OCI-LY7 (cell line): ENCODE results near the gene FAM170B. TPM values are rescaled to one million over a fixed set of nuclear protein-coding genes. Genes with fewer than 3 reads are reported as not detected.

ENCODE experiments used
- BruUV-seq: library from RNA; stranded (reverse); fragments of 400-500 nt; replicated peaks from 2 replicates; lab custom pipeline; 2021; lab: Mats Ljungman, UMichigan
- CTCF ChIA-PET: fragments of 300-600 bp; sonication (Branson Sonifier 250); formaldehyde crosslinking; loops from one replicate; lab custom pipeline; 2022; ENCODE audit warnings: antibody characterized with exemption; ENCODE audit not compliant: unreplicated experiment; lab: Charles Lee
- POLR2A ChIA-PET: fragments of 300-600 bp; sonication (Branson Sonifier 250); formaldehyde crosslinking; loops from one replicate; lab custom pipeline; 2022; ENCODE audit warnings: antibody characterized with exemption; lab: Charles Lee
- DNase-seq: peaks from one replicate; pipeline ENCODE4 v3.0.0-alpha.2; 2015; ENCODE audit warnings: low spot score
- H2AFZ ChIP-seq: fragments of 200-600 bp; sonication (generic), shearing (Covaris generic); 2 replicates; pipeline ENCODE4 v1.6.1; 2014; ENCODE audit warnings: mild to moderate bottlenecking, antibody characterized with exemption, low read length, moderate library complexity
- H3K27ac ChIP-seq: fragments of 200-600 bp; sonication (generic); 2 replicates; pipeline ENCODE4 v1.5.1; 2014; ENCODE audit warnings: mixed run types, low read depth, mild to moderate bottlenecking, moderate library complexity, low read length, inconsistent platforms; ENCODE audit not compliant: poor library complexity, severe bottlenecking
- H3K36me3 ChIP-seq: fragments of 200-600 bp; sonication (generic); 2 replicates; pipeline ENCODE4 v1.6.1; 2014; ENCODE audit warnings: mild to moderate bottlenecking, antibody characterized with exemption, low read length, moderate library complexity, mixed read lengths; ENCODE audit not compliant: insufficient read depth
- H3K4me1 ChIP-seq: fragments of 200-600 bp; sonication (generic); 2 replicates; pipeline ENCODE4 v1.5.1; 2014; ENCODE audit warnings: mild to moderate bottlenecking, low read length; ENCODE audit not compliant: insufficient read depth, poor library complexity, severe bottlenecking
- H3K4me2 ChIP-seq: fragments of 200-600 bp; sonication (generic); 2 replicates; pipeline ENCODE4 v1.6.1; 2014; ENCODE audit warnings: mild to moderate bottlenecking, low read length
- H3K4me3 ChIP-seq: fragments of 200-600 bp; sonication (generic); 2 replicates; pipeline ENCODE4 v1.5.1; 2014; ENCODE audit warnings: mild to moderate bottlenecking, low read depth, low read length; ENCODE audit not compliant: poor library complexity, severe bottlenecking
- H3K79me2 ChIP-seq: fragments of 200-600 bp; sonication (generic); 2 replicates; pipeline ENCODE4 v1.6.1; 2016; ENCODE audit warnings: low read depth, mild to moderate bottlenecking, low read length, moderate library complexity, mixed read lengths; ENCODE audit not compliant: insufficient read depth
- H3K9me2 ChIP-seq: fragments of 200-600 bp; sonication (generic); 2 replicates; pipeline ENCODE4 v1.6.1; 2016; ENCODE audit warnings: mild to moderate bottlenecking, low read length, mixed read lengths; ENCODE audit not compliant: insufficient read depth
- H3K9me3 ChIP-seq: fragments of 200-600 bp; sonication (generic); 2 replicates; pipeline ENCODE4 v1.6.1; 2014; ENCODE audit warnings: mild to moderate bottlenecking, mixed run types, low read length, mixed read lengths
- H4K20me1 ChIP-seq: fragments of 200-600 bp; sonication (generic); 2 replicates; pipeline ENCODE4 v1.6.1; 2014; ENCODE audit warnings: mild to moderate bottlenecking, antibody characterized with exemption, low read length, moderate library complexity, mixed read lengths; ENCODE audit not compliant: insufficient read depth
- CTCF ChIP-seq: fragments of 200-600 bp; sonication (generic); conservative IDR thresholded peaks from 2 replicates; pipeline ENCODE4 v1.5.1; 2014; ENCODE audit warnings: mild to moderate bottlenecking, antibody characterized with exemption, low read length, moderate library complexity, mixed read lengths
- EZH2phosphoT487 ChIP-seq: fragments of 200-600 bp; sonication (generic); IDR thresholded peaks from 2 replicates; pipeline ENCODE4 v1.6.1; 2018; ENCODE audit warnings: low read depth, borderline replicate concordance, mild to moderate bottlenecking, mixed run types, antibody characterized with exemption, low read length, moderate library complexity, mixed read lengths
- intact Hi-C: fragments of 100-400 bp; cut with micrococcal nuclease; formaldehyde crosslinking; loops from one replicate; pipeline ENCODE4 v1.10.0; 2022; ENCODE audit not compliant: unreplicated experiment
- total RNA-seq, 2 experiments: library from RNA; depleted of rRNA in 1 of 2; stranded (reverse); fragments of >200 nt in 1 of 2; shearing (Covaris generic) in 1 of 2; gene quantifications; 2 replicates each; pipeline ENCODE4 v1.2.3, GENCODE V29; 2014 to 2022

Gene FAM170B
- total RNA-seq, 2 experiments from 2014 or later: 0.23 to 0.38 TPM

GRCh38 chr10:49090696-49091380, 43.0 kb downstream of the FAM170B start:
- POLR2A ChIA-PET: interaction anchor here (0.6 kb wide), 1 partner anchor 38 kb away, joined by 3 read pairs; no protein-coding TSS in a partner anchor
- no peaks in the 10 kb centered on the region for H3K4me1 ChIP-seq
- CTCF ChIA-PET: no interaction called here
- DNase-seq: no peak
- peaks cover 17% of the 10 kb centered on the region for H3K9me3 ChIP-seq
- H3K79me2 ChIP-seq: no peaks in the 10 kb centered on the region
- H2AFZ ChIP-seq: no peak overlapping the region
- H3K27ac ChIP-seq: no peak overlapping the region
- H3K36me3 ChIP-seq: no peaks in the 10 kb centered on the region
- H3K4me3 ChIP-seq: no peak overlapping the region
- no peaks in the 10 kb centered on the region for H3K9me2 ChIP-seq
- BruUV-seq: no TSS peak
- TF ChIP-seq EZH2phosphoT487 (no peak), CTCF (no peak)
- H3K4me2 ChIP-seq: no peak overlapping the region
- H4K20me1 ChIP-seq: no peaks in the 10 kb centered on the region
- intact Hi-C loops: no loop called here

DNA sequence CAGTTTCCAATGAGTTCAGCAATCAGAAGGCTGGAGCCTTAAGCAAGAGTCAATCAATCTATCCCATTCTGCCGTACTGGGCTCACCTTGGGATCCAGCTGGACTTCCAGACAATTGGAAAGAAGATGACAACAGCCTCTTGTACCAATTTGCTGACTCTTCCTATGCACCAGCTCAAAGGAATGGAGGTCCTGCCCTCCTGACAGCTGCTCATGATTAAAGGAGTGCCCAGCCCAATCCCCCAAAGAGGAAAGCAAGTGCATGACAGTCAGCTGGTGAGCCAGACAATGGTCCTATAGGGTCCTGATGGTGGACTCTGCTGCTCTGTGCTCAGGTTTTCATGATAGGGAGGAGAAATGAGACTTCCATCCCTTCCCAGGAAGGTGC, 43.6 kb downstream of the FAM170B start:
- Histone ChIP-seq H3K4me1 (no peaks in the 10 kb centered on the region), H4K20me1 (no peaks in the 10 kb centered on the region), H3K4me3 (no peak overlapping the region), H3K9me2 (no peaks in the 10 kb centered on the region), H3K9me3 (peaks cover 18% of the 10 kb centered on the region), H3K4me2 (no peak overlapping the region), H2AFZ (no peak overlapping the region), H3K36me3 (no peaks in the 10 kb centered on the region), H3K27ac (no peak overlapping the region), H3K79me2 (no peaks in the 10 kb centered on the region)
- CTCF ChIA-PET: no interaction called here
- TF ChIP-seq CTCF: no peak
- no peak for TF ChIP-seq EZH2phosphoT487
- intact Hi-C loops: no loop called here
- no peak for DNase-seq
- no TSS peak for BruUV-seq
- POLR2A ChIA-PET: interaction anchor here (0.6 to 2.2 kb wide), 2 partner anchors 15 to 38 kb away, joined by 3 to 8 read pairs; no protein-coding TSS in a partner anchor

DNA sequence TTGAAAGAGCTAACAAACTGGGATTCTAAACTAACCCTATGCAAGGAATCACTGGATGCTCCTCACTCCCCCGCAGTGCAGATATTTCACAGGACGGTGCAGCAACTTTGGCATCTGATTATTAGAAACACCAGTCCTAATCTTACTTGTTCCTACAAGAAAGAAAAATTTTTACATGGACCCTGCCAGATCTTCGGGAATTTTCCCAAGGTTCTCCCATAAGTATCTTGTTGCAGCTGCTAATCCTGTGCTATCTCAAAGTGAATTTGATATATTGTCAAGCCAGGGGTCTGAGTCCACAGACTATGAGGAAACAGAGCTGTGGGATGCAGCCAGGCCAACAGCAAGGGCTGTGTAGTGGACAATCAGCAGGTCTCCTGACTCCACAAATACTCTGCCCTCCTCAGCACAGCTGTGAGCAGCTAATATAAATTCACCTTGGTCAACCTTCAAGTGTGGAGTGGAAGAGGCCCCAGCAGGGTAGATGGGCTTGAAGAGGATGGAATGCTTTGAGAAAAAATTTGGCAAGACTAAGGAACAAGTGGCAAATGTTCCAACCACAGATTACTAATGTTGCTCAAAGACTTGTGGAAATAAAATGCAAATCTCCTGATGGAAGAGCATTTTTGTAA, 44.1 kb downstream of the FAM170B start:
- H4K20me1 ChIP-seq: no peaks in the 10 kb centered on the region
- H2AFZ ChIP-seq: no peak overlapping the region
- peaks cover 18% of the 10 kb centered on the region for H3K9me3 ChIP-seq
- POLR2A ChIA-PET: interaction anchor here (0.5 to 2.2 kb wide), 4 partner anchors 9 to 854 kb away, joined by 4 to 8 read pairs (median 4); no protein-coding TSS in a partner anchor
- intact Hi-C loops: no loop called here
- no TSS peak for BruUV-seq
- CTCF ChIA-PET: interaction anchor here (1.0 kb wide), 1 partner anchor 36 kb away, joined by 3 read pairs; no protein-coding TSS in a partner anchor
- H3K4me2 ChIP-seq: no peak overlapping the region
- H3K27ac ChIP-seq: no peak overlapping the region
- no peak overlapping the region for H3K4me3 ChIP-seq
- H3K79me2 ChIP-seq: no peaks in the 10 kb centered on the region
- no peaks in the 10 kb centered on the region for H3K4me1 ChIP-seq
- H3K9me2 ChIP-seq: no peaks in the 10 kb centered on the region
- no peak for DNase-seq
- no peaks in the 10 kb centered on the region for H3K36me3 ChIP-seq
- no peak for TF ChIP-seq EZH2phosphoT487
- no peak for TF ChIP-seq CTCF
